Right lobe of liver (tissue), 4 donors: ENCODE data around the gene CFAP77.

Experiments used
- CTCF ChIP-seq, 4 donors: fragments of 200-600 bp in 3 of 4; fragments of 450-650 bp in 1 of 4; IDR thresholded peaks; one replicate each; pipeline versions ENCODE4 v1.5.1 to v1.8.0; 2016 to 2022; ENCODE audit warnings: antibody characterized with exemption in 4 of 4, mild to moderate bottlenecking in 2 of 4
- POLR2A ChIP-seq: fragments of 450-650 bp; IDR thresholded peaks from one replicate; pipeline ENCODE4 v1.6.1; 2017; ENCODE audit warnings: antibody characterized with exemption, mild to moderate bottlenecking
- donor health status: DM: no; HTN: no; CAD: no.
- donor health status: DM: no; HTN: no; CAD: no.
- donor health status: DM: no; HTN: yes; CAD: no.

- no peak for TF ChIP-seq CTCF (IDR thresholded peaks at IDR 0.05)
- TF ChIP-seq POLR2A: no peak
Observed at GRCh38 chr9:132517815-132518550, 108.0 kb downstream of the CFAP77 start.
